Pancreas (tissue), 10 donors: ENCODE measurements around the gene ARHGAP40. TPM values are rescaled to one million over a fixed set of nuclear protein-coding genes. Genes with fewer than 3 reads are reported as not detected.
A peak's percentile ranks its signal among the peaks of the same experiment; 100 is the strongest.

Source experiments
- ATAC-seq, 4 donors: fragments of 200-7000 bp; cut with Tn5 transposase; one replicate each; pipeline versions ENCODE4 v1.8.0 to v1.9.1; 2020; ENCODE audit warnings: mild to moderate bottlenecking in 4 of 4, moderate library complexity in 4 of 4
- DNase-seq, 6 donors: peaks; one replicate each; pipeline ENCODE4 v3.0.0-alpha.2; 2020
- FAIRE-seq: peaks from 2 replicates; lab custom pipeline; 2012; peaks lifted over from hg19 to GRCh38; lab: Jason Lieb, UNC
- H3K27ac ChIP-seq, 4 donors: fragments of 200-600 bp; sonication (generic); 1 replicate in 3 of 4; 2 replicates in 1 of 4; pipeline versions ENCODE4 v1.5.0 to v1.8.0; 2020
- H3K27me3 ChIP-seq, 4 donors: fragments of 200-600 bp; one replicate each; pipeline ENCODE4 v1.8.0; 2021
- H3K36me3 ChIP-seq, 3 donors: fragments of 200-600 bp; sonication (generic) in 1 of 3; one replicate each; pipeline versions ENCODE4 v1.5.0 to v1.8.0; 2020 to 2021
- H3K4me1 ChIP-seq, 3 donors: fragments of 200-600 bp; one replicate each; pipeline ENCODE4 v1.8.0; 2021
- H3K4me3 ChIP-seq, 4 donors: fragments of 200-600 bp; sonication (generic) in 2 of 4; one replicate each; pipeline versions ENCODE4 v1.5.0 to v1.8.0; 2020 to 2021
- H3K9me3 ChIP-seq, 4 donors: fragments of 200-600 bp; one replicate each; pipeline ENCODE4 v1.8.0; 2021
- CTCF ChIP-seq, 4 donors: fragments of 200-600 bp; sonication (generic) in 3 of 4; IDR thresholded peaks; one replicate each; pipeline versions ENCODE4 v1.5.0 to v1.8.0; 2021; ENCODE audit warnings: antibody characterized with exemption in 4 of 4
- WGBS, 2 donors: extraction: QIAGEN DNeasy Blood & Tissue Kit; methylation state at CpG; one replicate each; pipeline ENCODE4 v1.1.7; 2013; 5-methylcytosine and 5-hydroxymethylcytosine counted together
- intact Hi-C, 3 donors: fragments of 100-400 bp; cut with DNase I; formaldehyde crosslinking; loops; one replicate each; pipeline versions ENCODE4 v1.11.1 to v1.14.2; 2022
- polyA plus RNA-seq, 2 donors: library from polyadenylated mRNA; stranded (reverse); fragments of 200-250 nt; gene quantifications; one replicate each; pipeline ENCODE4 v1.2.3, GENCODE V29; 2013
- total RNA-seq, 6 donors: library from RNA; stranded (reverse); fragmentation: NEBNext Ultra II Directional in 4 of 6; extraction: Animal tissue kit (Norgen Biotek cat#: 25700) in 4 of 6; gene quantifications; one replicate each; pipeline versions ENCODE4 v1.2.1 to v1.2.4, GENCODE V29; 2021 to 2023
- donor health status: healthy with polysubstance abuse.
- donor health status: DM: no; HTN: no; CAD: no; lungs with moderate emphysema.
- donor health status: DM: no; HTN: no; CAD: no.
- donor health status: control.
- donor health status: control.
- donor health status: Bipolar disorder and iron deficiency.
- donor health status: DM: yes; HTN: yes; CAD: no.
- donor health status: DM: no; HTN: no; CAD: no.
- donor health status: DM: no; HTN: no; CAD: no.
- donor health status: DM: yes; HTN: yes; CAD: no.

The ARHGAP40 gene
- total and polyA plus RNA-seq, 8 donors: 0.08 to 0.23 (median 0.23) TPM; not detected in 5

- no peak for TF ChIP-seq CTCF (IDR thresholded peaks at IDR 0.05)
- no peak overlapping the region for H3K4me3 ChIP-seq
- H3K27me3 ChIP-seq: peaks cover 0 to 8% (median 4%) of the 10 kb centered on the region in 4 donors
- no peaks in the 10 kb centered on the region for H3K9me3 ChIP-seq
- intact Hi-C loops: no loop called here
- ATAC-seq (no peak), FAIRE-seq (no peak), DNase-seq (no peak)
- no peaks in the 10 kb centered on the region for H3K36me3 ChIP-seq
- WGBS, 2 donors: 37 to 42% methylated on average over 6 of the region's 6 CpGs
- peaks cover 0 to 3% (median 0%) of the 10 kb centered on the region in 3 donors for H3K4me1 ChIP-seq
- no peak overlapping the region for H3K27ac ChIP-seq
These were observed 69.6 kb downstream of the ARHGAP40 start for GRCh38 chr20:38671186-38671585.

- DNase-seq (no peak), FAIRE-seq (no peak), ATAC-seq (no peak)
- 41 to 43% methylated on average over 4 of the region's 4 CpGs for WGBS, 2 donors
- Histone ChIP-seq H3K27me3 (peaks cover 0 to 8% (median 4%) of the 10 kb centered on the region in 4 donors), H3K36me3 (no peaks in the 10 kb centered on the region), H3K27ac (no peak overlapping the region), H3K4me1 (peaks cover 0 to 3% (median 0%) of the 10 kb centered on the region in 3 donors), H3K9me3 (no peaks in the 10 kb centered on the region), H3K4me3 (no peak overlapping the region)
- TF ChIP-seq CTCF (IDR thresholded peaks at IDR 0.05): no peak
- intact Hi-C loops: no loop called here
These were observed 70.2 kb downstream of the ARHGAP40 start for GRCh38 chr20:38671701-38672292.

DNA sequence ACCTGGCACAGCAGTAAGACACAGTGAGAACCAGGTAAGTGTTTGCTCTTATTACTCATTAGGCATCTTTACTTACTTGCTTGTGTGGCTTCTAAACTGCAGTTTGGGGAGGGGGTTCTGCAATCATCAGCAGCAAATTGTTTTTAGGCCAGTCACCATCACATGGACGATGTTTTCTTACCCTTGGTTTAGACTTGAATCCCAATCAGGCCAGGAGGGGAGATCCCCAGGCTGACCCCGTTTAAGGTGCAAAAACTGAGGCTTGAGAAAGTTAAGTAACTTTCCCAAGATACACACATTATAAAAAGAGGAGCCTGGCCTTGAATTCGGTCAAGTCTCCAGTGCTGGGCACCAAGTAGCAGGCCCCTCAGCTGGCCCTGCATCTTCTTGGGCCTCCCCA lies 70.9 kb downstream of the ARHGAP40 start:
- Histone ChIP-seq H3K9me3 (no peaks in the 10 kb centered on the region), H3K36me3 (no peaks in the 10 kb centered on the region), H3K4me1 (peaks cover 0 to 3% (median 0%) of the 10 kb centered on the region in 3 donors), H3K27ac (no peak overlapping the region), H3K27me3 (peaks cover 0 to 8% (median 4%) of the 10 kb centered on the region in 4 donors), H3K4me3 (no peak overlapping the region)
- intact Hi-C loops: no loop called here
- no peak for TF ChIP-seq CTCF (IDR thresholded peaks at IDR 0.05)
- FAIRE-seq (no peak), ATAC-seq (no peak), DNase-seq (no peak)
- WGBS, 2 donors: 32 to 43% methylated on average over 3 of the region's 3 CpGs

DNA sequence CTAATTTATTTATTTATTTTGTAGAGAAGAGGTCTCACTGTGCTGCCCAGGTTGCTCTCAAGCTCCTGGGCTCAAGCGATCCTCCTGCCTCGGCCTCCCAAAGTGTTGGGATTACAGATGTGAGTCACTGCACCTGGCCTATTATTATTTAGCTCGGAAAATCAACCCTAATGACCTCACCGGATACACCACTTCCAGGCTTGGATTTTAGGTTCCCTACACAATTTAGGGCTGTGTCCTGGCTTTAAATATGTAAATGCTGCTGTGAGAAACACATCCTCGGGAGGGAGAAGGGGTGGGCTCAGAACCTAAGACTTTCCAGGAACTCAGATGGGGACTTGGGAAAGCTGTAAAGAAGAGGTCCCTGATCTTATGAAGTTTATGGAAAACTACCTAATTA lies 71.7 kb downstream of the ARHGAP40 start:
- ATAC-seq (no peak), FAIRE-seq (no peak), DNase-seq (no peak)
- Histone ChIP-seq H3K4me3 (no peak overlapping the region), H3K27me3 (peaks cover 0 to 8% (median 4%) of the 10 kb centered on the region in 4 donors), H3K9me3 (no peaks in the 10 kb centered on the region), H3K27ac (no peak overlapping the region), H3K36me3 (no peaks in the 10 kb centered on the region), H3K4me1 (peaks cover 0 to 3% (median 0%) of the 10 kb centered on the region in 3 donors)
- 29 to 40% methylated on average over 5 of the region's 5 CpGs for WGBS, 2 donors
- TF ChIP-seq CTCF (IDR thresholded peaks at IDR 0.05): no peak
- intact Hi-C loops: no loop called here

GRCh38 chr20:38673725-38674091 lies 72.1 kb downstream of the ARHGAP40 start:
- DNase-seq (peak in 1 of 6 donors; percentile 37), ATAC-seq (peak in 3 of 4 donors; percentile 29 to 61 (median 34)), FAIRE-seq (no peak)
- H3K4me1 ChIP-seq: peaks cover 0 to 3% (median 0%) of the 10 kb centered on the region in 3 donors
- H3K36me3 ChIP-seq: no peaks in the 10 kb centered on the region
- H3K9me3 ChIP-seq: no peaks in the 10 kb centered on the region
- intact Hi-C loops: no loop called here
- 2 to 3% methylated on average over 13 of the region's 13 CpGs for WGBS, 2 donors
- no peak for TF ChIP-seq CTCF (IDR thresholded peaks at IDR 0.05)
- peak overlapping the region in 3 of 4 donors; percentile 22 to 53 (median 23) for H3K4me3 ChIP-seq
- no peak overlapping the region for H3K27ac ChIP-seq
- peaks cover 0 to 8% (median 4%) of the 10 kb centered on the region in 4 donors for H3K27me3 ChIP-seq
